NCI-H82 (cell line): ENCODE measurements around the gene LIPF.
"Not testable (repeated sequence)": the region's sequence is repeated elsewhere in the genome, so short reads cannot be mapped to it uniquely, and the experiment has no call there.

Source experiments
- DNase-seq: peaks from one replicate; lab custom pipeline; 2025; lab: John Stamatoyannopoulos, UW

The LIPF gene

GRCh38 chr10:88676283-88677060 is 12.2 kb downstream of the LIPF start:
- peak; percentile 18 for DNase-seq

- DNase-seq: no peak
These were observed 16.7 kb downstream of the LIPF start for GRCh38 chr10:88680958-88681357.

GRCh38 chr10:88682491-88682890 is 18.2 kb downstream of the LIPF start:
- no peak for DNase-seq

- DNase-seq: peak; percentile 41
These were observed 23.7 kb downstream of the LIPF start for GRCh38 chr10:88687853-88688467.

- no peak for DNase-seq
These were observed 25.1 kb downstream of the LIPF start for GRCh38 chr10:88689366-88689765.

GRCh38 chr10:88693392-88694020 is 29.3 kb downstream of the LIPF start:
- DNase-seq: no peak

- DNase-seq: no peak
These were observed 38.8 kb downstream of the LIPF start for GRCh38 chr10:88702848-88703597.

- DNase-seq: no peak
These were observed 41.7 kb downstream of the LIPF start, which contains the start of gene LIPK for GRCh38 chr10:88705958-88706357. LIPK (plus strand) TSS chr10:88706249; CDS start chr10:88724544, 18,295 bp downstream.

GRCh38 chr10:88707429-88708155 is 43.4 kb downstream of the LIPF start:
- no peak for DNase-seq

- not testable (repeated sequence) for DNase-seq
These were observed 45.1 kb downstream of the LIPF start for GRCh38 chr10:88709361-88709760.

- DNase-seq: no peak
These were observed 51.3 kb downstream of the LIPF start for GRCh38 chr10:88715517-88715916.

- peak; percentile 57 for DNase-seq
These were observed 57.1 kb downstream of the LIPF start for GRCh38 chr10:88721392-88721791.

- peak; percentile 27 for DNase-seq
These were observed 61.6 kb downstream of the LIPF start for GRCh38 chr10:88725798-88726197.

GRCh38 chr10:88728107-88728763 is 64.0 kb downstream of the LIPF start:
- peak; percentile 2 for DNase-seq
